ENCODE results near the gene PITPNC1.

Gene PITPNC1

GRCh38 chr17:67679225-67679624 lies 302.1 kb downstream of the PITPNC1 start:
- DNase-seq (ENCODE audit: low read depth, low spot score): no peak
- H3K36me3 ChIP-seq (ENCODE audit: insufficient read depth, insufficient read length, low read length): no peaks in the 10 kb centered on the region
- H3K27me3 ChIP-seq (ENCODE audit: insufficient read depth, insufficient read length): no peaks in the 10 kb centered on the region
- TF ChIP-seq YY1 (IDR thresholded peaks at IDR 0.05; ENCODE audit: insufficient read depth, insufficient read length): no peak
- TF ChIP-seq ZNF274 (IDR thresholded peaks at IDR 0.05; ENCODE audit: low read depth, low read length): no peak
- no peak for TF ChIP-seq SUZ12 (IDR thresholded peaks at IDR 0.05; ENCODE audit: extremely low read depth, insufficient read depth, insufficient read length)
- H3K4me3 ChIP-seq (ENCODE audit: insufficient read length, low read depth): no peak overlapping the region
- H3K9me3 ChIP-seq (ENCODE audit: insufficient read depth, low read length): no peaks in the 10 kb centered on the region
- no peaks in the 10 kb centered on the region for H3K4me1 ChIP-seq (ENCODE audit: insufficient read depth, insufficient read length)
- no peak overlapping the region for H3K9ac ChIP-seq (ENCODE audit: insufficient read length, low read depth)

GRCh38 chr17:67679721-67680120 lies 302.6 kb downstream of the PITPNC1 start:
- TF ChIP-seq ZNF274 (IDR thresholded peaks at IDR 0.05; ENCODE audit: low read depth, low read length) (no peak), SUZ12 (IDR thresholded peaks at IDR 0.05; ENCODE audit: extremely low read depth, insufficient read depth, insufficient read length) (no peak), YY1 (IDR thresholded peaks at IDR 0.05; ENCODE audit: insufficient read depth, insufficient read length) (no peak)
- H3K4me3 ChIP-seq (ENCODE audit: insufficient read length, low read depth): no peak overlapping the region
- H3K4me1 ChIP-seq (ENCODE audit: insufficient read depth, insufficient read length): no peaks in the 10 kb centered on the region
- no peak for DNase-seq (ENCODE audit: low read depth, low spot score)
- H3K36me3 ChIP-seq (ENCODE audit: insufficient read depth, insufficient read length, low read length): no peaks in the 10 kb centered on the region
- H3K9ac ChIP-seq (ENCODE audit: insufficient read length, low read depth): no peak overlapping the region
- no peaks in the 10 kb centered on the region for H3K27me3 ChIP-seq (ENCODE audit: insufficient read depth, insufficient read length)
- no peaks in the 10 kb centered on the region for H3K9me3 ChIP-seq (ENCODE audit: insufficient read depth, low read length)

- H3K9ac ChIP-seq (ENCODE audit: insufficient read length, low read depth): no peak overlapping the region
- H3K4me3 ChIP-seq (ENCODE audit: insufficient read length, low read depth): no peak overlapping the region
- no peaks in the 10 kb centered on the region for H3K27me3 ChIP-seq (ENCODE audit: insufficient read depth, insufficient read length)
- no peak for TF ChIP-seq ZNF274 (IDR thresholded peaks at IDR 0.05; ENCODE audit: low read depth, low read length)
- no peak for TF ChIP-seq YY1 (IDR thresholded peaks at IDR 0.05; ENCODE audit: insufficient read depth, insufficient read length)
- no peak for TF ChIP-seq SUZ12 (IDR thresholded peaks at IDR 0.05; ENCODE audit: extremely low read depth, insufficient read depth, insufficient read length)
- no peaks in the 10 kb centered on the region for H3K36me3 ChIP-seq (ENCODE audit: insufficient read depth, insufficient read length, low read length)
- no peaks in the 10 kb centered on the region for H3K4me1 ChIP-seq (ENCODE audit: insufficient read depth, insufficient read length)
- no peaks in the 10 kb centered on the region for H3K9me3 ChIP-seq (ENCODE audit: insufficient read depth, low read length)
- no peak for DNase-seq (ENCODE audit: low read depth, low spot score)
These were observed 303.6 kb downstream of the PITPNC1 start for GRCh38 chr17:67680445-67681224.

- Histone ChIP-seq H3K27me3 (ENCODE audit: insufficient read depth, insufficient read length) (no peaks in the 10 kb centered on the region), H3K36me3 (ENCODE audit: insufficient read depth, insufficient read length, low read length) (no peaks in the 10 kb centered on the region), H3K9ac (ENCODE audit: insufficient read length, low read depth) (no peak overlapping the region), H3K9me3 (ENCODE audit: insufficient read depth, low read length) (no peaks in the 10 kb centered on the region), H3K4me3 (ENCODE audit: insufficient read length, low read depth) (no peak overlapping the region), H3K4me1 (ENCODE audit: insufficient read depth, insufficient read length) (no peaks in the 10 kb centered on the region)
- TF ChIP-seq ZNF274 (IDR thresholded peaks at IDR 0.05; ENCODE audit: low read depth, low read length) (no peak), SUZ12 (IDR thresholded peaks at IDR 0.05; ENCODE audit: extremely low read depth, insufficient read depth, insufficient read length) (no peak), YY1 (IDR thresholded peaks at IDR 0.05; ENCODE audit: insufficient read depth, insufficient read length) (no peak)
- DNase-seq (ENCODE audit: low read depth, low spot score): no peak
These were observed 305.1 kb downstream of the PITPNC1 start for GRCh38 chr17:67682196-67682595.

GRCh38 chr17:67685351-67685750 lies 308.3 kb downstream of the PITPNC1 start:
- TF ChIP-seq YY1 (IDR thresholded peaks at IDR 0.05; ENCODE audit: insufficient read depth, insufficient read length) (no peak), SUZ12 (IDR thresholded peaks at IDR 0.05; ENCODE audit: extremely low read depth, insufficient read depth, insufficient read length) (no peak), ZNF274 (IDR thresholded peaks at IDR 0.05; ENCODE audit: low read depth, low read length) (no peak)
- H3K9ac ChIP-seq (ENCODE audit: insufficient read length, low read depth): no peak overlapping the region
- H3K4me3 ChIP-seq (ENCODE audit: insufficient read length, low read depth): no peak overlapping the region
- no peak for DNase-seq (ENCODE audit: low read depth, low spot score)
- peaks cover 2% of the 10 kb centered on the region for H3K4me1 ChIP-seq (ENCODE audit: insufficient read depth, insufficient read length)
- H3K9me3 ChIP-seq (ENCODE audit: insufficient read depth, low read length): no peaks in the 10 kb centered on the region
- H3K36me3 ChIP-seq (ENCODE audit: insufficient read depth, insufficient read length, low read length): no peaks in the 10 kb centered on the region
- no peaks in the 10 kb centered on the region for H3K27me3 ChIP-seq (ENCODE audit: insufficient read depth, insufficient read length)

GRCh38 chr17:67686241-67686640 lies 309.2 kb downstream of the PITPNC1 start:
- Histone ChIP-seq H3K36me3 (ENCODE audit: insufficient read depth, insufficient read length, low read length) (no peaks in the 10 kb centered on the region), H3K27me3 (ENCODE audit: insufficient read depth, insufficient read length) (no peaks in the 10 kb centered on the region), H3K9ac (ENCODE audit: insufficient read length, low read depth) (no peak overlapping the region), H3K4me3 (ENCODE audit: insufficient read length, low read depth) (no peak overlapping the region), H3K4me1 (ENCODE audit: insufficient read depth, insufficient read length) (peaks cover 2% of the 10 kb centered on the region), H3K9me3 (ENCODE audit: insufficient read depth, low read length) (no peaks in the 10 kb centered on the region)
- no peak for DNase-seq (ENCODE audit: low read depth, low spot score)
- TF ChIP-seq YY1 (IDR thresholded peaks at IDR 0.05; ENCODE audit: insufficient read depth, insufficient read length) (no peak), ZNF274 (IDR thresholded peaks at IDR 0.05; ENCODE audit: low read depth, low read length) (no peak), SUZ12 (IDR thresholded peaks at IDR 0.05; ENCODE audit: extremely low read depth, insufficient read depth, insufficient read length) (no peak)

- H3K4me1 ChIP-seq (ENCODE audit: insufficient read depth, insufficient read length): peaks cover 2% of the 10 kb centered on the region
- TF ChIP-seq ZNF274 (IDR thresholded peaks at IDR 0.05; ENCODE audit: low read depth, low read length) (no peak), SUZ12 (IDR thresholded peaks at IDR 0.05; ENCODE audit: extremely low read depth, insufficient read depth, insufficient read length) (no peak), YY1 (IDR thresholded peaks at IDR 0.05; ENCODE audit: insufficient read depth, insufficient read length) (no peak)
- DNase-seq (ENCODE audit: low read depth, low spot score): no peak
- no peak overlapping the region for H3K4me3 ChIP-seq (ENCODE audit: insufficient read length, low read depth)
- no peaks in the 10 kb centered on the region for H3K27me3 ChIP-seq (ENCODE audit: insufficient read depth, insufficient read length)
- H3K9me3 ChIP-seq (ENCODE audit: insufficient read depth, low read length): no peaks in the 10 kb centered on the region
- H3K36me3 ChIP-seq (ENCODE audit: insufficient read depth, insufficient read length, low read length): no peaks in the 10 kb centered on the region
- H3K9ac ChIP-seq (ENCODE audit: insufficient read length, low read depth): no peak overlapping the region
These were observed 310.4 kb downstream of the PITPNC1 start for GRCh38 chr17:67687511-67687910.
